ENCODE data around the gene COPZ1.
"Not testable (repeated sequence)": the region's sequence is repeated elsewhere in the genome, so short reads cannot be mapped to it uniquely, and the experiment has no call there.

Gene COPZ1

DNA sequence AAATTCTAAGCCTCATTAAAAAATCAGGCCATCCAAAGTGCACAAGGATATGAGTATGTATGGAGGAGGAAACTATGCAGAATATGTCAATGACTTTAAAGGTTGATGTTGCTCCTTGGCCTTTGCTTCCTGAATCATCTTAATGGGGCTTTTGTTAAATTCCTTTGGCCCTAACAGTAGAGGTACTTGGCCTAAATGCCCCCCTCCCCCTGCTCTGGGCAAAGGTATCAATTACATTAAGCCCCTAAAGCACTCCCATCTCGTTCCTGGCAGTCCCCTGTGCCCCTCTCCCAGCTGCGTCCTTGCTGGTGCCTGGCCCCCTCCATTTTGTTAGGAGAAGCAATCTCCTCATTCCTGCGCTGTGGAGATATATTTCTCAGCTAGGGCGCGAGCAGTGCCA, 4.8 kb downstream of the COPZ1 start:
- intact Hi-C loops (cut with DNase I), result loop anchor here (10.0 kb wide), 1 partner anchor 75 kb away; no protein-coding TSS in a partner anchor
- DNase-seq, result no peak

DNA sequence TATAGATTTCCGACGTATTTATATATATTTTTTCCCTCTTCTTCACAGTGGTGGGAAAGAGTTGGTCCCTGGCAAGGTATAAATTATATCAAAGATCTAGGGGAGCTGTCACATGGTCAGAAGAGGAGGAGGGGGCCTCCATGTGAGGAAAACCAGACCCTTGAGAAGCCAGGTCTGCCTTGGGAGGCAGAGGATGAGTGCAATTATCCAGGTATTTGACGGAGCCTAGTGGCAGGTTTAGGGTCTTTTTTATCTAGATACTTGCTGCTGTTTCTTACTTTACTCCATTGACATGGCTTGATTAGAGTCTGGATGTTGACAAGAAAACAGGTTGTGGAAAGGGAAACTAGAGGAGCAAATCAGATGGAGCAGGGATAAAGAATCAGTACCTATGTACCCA, 5.5 kb downstream of the COPZ1 start:
- no peak for DNase-seq
- intact Hi-C loops (cut with DNase I), result no loop called here

DNA sequence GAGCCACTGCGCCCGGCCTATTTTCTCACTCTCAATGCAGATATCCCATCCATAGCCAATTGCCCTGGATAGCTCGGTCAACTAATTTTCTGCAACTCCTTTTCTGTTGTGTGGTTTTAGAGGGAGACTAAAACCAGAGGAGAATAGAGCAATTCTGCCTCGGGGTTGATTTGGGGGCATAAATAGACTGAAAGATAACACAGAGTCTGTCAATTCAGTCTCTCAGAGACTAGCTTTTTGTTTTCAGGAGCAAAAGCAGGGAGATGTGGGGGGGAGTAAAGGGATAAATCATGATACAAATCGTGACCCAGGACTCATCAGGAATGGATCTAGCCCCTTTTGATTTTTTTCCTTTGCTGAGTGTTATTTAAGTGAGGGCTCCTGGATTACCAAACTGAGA, 6.5 kb downstream of the COPZ1 start:
- intact Hi-C loops (cut with DNase I), result no loop called here
- no peak for DNase-seq

DNA sequence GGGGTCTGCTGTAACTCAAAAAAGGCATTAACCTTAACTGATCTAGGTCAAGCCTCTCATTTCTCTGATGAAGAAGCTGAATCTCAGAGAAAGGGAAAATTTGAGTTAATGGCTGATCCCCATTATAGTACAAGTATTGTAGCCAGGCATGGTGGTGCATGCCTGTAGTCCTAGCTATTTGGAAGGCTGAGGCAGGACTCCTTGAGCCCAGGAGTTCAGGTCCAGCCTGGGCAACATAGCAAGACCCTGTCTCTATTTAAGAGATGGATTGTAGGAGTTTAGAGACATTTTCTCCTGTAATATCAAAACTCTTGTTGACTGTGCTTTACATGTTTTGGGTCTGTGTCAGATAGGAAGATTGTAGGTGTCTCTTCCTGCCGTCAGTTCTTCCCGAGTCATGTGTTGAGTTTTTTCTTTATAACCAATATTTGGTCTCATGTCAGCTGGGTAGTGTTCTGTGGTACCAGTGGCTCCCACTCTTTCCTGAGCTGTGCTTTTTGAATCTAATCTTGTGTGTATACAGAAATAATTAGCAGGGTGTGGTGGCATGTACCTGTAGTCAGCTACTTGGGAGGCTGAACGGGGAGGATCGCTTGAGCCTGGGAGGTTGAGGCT, 8.6 kb downstream of the COPZ1 start:
- intact Hi-C loops (cut with DNase I), result no loop called here
- no peak for DNase-seq

DNA sequence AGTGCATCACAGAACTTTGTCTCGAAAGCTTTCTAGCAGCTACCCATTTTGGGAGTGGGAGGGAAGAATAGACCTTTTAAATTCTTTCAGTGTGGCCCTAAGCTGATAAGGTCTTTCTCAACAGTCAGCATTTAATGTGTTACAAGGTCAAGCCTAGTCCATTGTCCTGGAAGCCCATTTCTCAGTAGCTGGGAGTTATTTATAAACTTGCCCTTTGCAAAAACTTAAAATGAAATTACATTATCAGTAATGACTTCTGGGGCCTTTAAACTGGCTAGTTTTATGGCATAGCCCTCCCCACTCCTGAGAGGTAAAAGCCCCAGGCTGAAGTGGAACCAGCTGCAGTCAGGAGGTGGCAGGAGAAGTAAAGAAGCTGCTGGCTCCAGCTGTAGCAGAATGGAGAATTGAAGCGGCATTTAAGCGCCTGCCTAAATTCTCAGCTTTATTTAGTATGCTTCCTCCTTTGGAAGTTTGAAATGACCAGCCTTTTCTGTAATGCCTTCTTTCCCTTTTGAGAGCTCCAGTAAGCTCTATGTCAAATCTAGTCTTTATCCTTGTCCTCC, 12.4 kb downstream of the COPZ1 start:
- peak in 1 of 10 donors; percentile 20 for DNase-seq
- intact Hi-C loops (cut with DNase I), result no loop called here

DNA sequence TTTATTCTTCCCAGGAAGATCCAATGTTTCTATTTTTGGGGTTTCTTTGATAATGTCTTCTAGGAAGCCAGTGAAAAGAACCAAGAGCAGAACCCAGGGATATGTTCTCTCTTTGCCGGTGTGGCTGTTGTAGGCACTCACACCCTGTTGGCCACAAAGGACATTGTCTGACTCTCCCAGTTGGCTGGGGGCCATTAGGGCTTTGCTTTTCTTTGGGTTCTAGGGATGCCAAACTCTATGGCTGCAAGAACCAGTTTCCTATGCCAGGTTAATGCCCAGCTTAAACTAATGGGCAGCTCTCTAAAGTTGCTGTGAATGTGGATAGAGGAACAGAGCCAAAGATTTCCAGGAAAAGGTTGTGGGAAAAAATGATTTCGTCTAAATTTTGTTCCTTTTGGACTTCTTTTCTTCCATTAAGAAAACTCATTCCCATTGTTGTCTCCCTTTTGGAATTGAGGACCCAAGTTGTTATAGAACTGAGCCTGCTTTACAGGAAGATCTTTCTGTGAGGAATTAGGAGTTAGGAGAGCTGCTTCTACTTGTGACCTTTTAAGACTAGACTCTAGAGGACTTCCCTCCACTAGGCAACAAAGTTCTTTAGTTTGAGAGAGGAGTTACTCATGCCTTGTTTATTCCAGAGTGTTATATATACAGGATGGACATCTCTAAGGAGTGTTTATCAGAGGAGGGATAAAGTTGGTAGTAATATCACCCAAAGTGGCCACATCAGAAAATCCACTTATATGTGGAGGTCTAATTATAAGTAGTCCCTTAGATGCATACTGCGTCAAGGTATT, 13.1 kb downstream of the COPZ1 start:
- intact Hi-C loops (cut with DNase I), result no loop called here
- DNase-seq, result peak in 1 of 10 donors; percentile 41

DNA sequence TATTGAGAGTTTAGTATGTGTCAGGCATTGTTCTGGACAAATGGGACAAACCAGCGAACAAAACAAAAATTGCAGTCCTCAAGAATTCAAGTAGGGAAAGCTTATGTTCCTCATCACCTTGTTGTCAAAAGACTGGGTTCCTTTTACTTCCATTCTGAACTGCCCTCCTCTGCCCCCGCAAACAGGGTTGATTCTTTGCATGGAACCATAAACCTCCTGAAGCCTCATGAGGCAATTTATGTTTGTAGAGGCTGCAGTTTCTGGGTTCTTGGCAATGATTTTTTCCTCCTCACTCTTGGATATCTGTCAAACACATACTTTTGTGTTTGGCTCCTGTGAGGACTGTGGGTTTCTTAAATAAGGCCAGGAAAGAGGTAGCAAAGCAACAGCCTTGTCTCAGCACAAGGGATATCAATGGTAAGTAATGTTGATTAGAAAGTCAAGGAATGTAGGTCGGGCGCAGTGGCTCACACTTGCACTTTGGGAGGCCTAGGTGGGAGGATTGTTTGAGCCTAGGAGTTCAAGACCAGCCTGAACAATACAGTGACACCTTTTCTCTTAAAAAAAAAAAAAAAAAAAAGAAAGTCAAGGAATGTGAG, 13.9 kb downstream of the COPZ1 start:
- no peak for DNase-seq
- intact Hi-C loops (cut with DNase I), result no loop called here

DNA sequence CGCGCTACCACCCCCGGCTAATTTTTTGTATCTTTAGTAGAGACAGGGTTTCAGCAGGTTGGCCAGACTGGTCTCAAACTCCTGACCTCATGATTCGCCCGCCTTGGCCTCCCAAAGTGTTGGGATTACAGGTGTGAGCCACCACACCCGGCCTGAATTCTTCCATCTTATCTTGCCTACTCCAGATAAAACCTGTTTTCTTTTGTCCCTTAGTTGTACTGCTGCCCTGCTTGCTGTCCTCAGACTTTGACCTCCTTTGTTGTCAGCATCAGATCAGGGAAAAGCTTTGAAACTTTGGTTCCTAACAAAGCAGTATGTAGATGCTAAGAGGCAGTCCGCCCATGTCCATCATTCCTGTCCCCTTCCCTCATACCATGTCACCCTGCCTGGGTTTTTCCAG, 15.9 kb downstream of the COPZ1 start:
- intact Hi-C loops (cut with DNase I), result no loop called here
- no peak for DNase-seq

DNA sequence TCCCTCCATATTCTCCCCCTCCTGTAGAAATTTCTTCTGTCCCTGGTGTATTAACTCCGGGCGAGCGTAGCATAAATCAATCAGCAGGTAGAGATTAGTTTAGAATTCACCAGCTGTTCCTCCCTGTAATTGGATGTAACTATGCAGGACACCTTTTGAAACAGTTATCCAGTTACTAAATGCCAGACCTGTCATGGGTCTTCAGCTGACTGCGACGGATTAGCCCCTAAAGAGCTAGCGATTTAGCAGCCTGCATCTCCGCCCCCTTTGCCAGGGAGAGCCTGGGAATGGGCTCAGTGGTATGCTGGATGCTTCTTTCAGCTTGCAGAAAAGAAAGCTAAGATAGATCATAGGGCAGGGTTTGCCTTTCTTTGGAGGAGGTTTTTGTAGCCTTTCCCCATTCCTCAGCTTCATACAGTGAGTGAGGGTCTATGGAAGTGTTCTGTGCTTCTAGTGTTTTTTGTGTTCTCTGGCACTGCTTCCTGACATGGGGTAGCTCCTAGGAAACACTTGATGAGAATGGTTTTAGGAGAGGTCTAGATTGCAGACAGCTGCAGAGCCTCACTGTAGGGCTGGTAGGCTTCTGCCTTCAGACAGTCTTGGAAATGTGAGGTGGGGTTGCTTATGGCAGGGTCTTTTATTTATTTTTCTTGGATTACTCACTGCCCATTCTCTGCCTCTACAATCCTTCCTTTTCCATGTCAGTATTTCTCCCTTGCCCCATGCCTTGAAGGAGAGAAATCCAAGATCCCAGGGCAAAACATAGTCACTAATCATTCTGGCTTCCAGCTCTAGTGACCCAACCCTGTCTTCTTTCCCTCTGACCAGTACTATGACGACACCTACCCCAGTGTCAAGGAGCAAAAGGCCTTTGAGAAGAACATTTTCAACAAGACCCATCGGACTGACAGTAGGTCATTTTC, 16.7 kb downstream of the COPZ1 start:
- intact Hi-C loops (cut with DNase I), result no loop called here
- DNase-seq, result no peak

DNA sequence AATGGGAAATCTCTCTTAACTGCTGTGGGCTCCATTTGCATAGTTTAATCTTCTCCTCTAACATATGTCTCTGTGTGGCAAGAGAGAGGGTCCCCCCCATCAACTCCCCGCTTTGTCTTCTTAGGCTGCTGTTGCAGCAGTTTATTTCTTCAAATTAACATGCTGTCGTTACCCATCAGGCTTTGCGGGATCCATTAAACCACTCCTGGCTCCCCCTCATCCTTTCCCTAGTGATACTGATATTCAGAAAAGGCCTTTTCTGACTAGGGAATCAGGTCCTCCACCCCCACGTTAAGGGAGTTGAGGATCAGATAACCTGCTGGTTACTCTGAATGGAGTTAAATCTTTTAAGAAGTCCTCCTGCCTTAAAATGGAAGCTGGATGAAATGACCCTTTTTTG, 24.1 kb downstream of the COPZ1 start:
- intact Hi-C loops (cut with DNase I), result no loop called here
- DNase-seq, result no peak

DNA sequence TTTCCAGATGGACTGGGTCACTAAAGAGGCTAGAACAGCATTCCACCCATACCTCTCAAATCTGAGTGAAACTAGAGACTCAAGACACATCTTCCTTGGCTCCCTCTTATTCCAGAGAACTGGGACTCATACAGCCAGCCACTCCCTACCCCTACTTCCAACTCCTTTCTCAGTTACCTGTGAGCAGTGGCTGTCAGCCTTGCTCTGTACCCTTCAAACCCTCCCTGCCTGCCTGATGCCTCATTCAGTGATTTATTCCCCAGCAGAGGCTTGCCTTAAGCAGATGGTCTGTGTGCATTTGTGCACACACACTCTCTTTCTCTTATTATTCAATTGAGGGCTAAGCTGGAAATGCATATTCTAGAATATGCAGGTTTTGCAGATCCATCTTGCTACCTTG, 24.7 kb downstream of the COPZ1 start:
- intact Hi-C loops (cut with DNase I), result no loop called here
- DNase-seq, result no peak

DNA sequence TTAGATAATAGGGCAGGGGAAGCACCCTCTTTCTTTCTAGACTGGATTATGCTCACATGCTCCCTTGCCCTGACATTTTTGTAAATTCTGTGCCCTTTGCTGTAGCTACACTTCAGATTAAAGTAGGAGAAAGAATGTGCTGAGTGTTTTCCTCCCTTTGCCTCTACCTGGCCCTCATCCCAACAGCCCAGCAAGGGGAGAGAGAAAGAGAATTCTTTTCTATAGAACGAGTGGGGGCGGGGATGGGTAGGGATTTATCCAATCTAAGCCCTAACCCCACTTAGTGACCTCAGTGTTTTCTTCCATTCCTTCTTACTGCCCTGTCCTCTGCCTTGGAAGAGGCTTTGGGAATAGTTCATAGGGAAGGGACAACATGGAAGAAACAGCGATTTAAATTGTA, 25.8 kb downstream of the COPZ1 start:
- no peak for DNase-seq
- intact Hi-C loops (cut with DNase I), result no loop called here

DNA sequence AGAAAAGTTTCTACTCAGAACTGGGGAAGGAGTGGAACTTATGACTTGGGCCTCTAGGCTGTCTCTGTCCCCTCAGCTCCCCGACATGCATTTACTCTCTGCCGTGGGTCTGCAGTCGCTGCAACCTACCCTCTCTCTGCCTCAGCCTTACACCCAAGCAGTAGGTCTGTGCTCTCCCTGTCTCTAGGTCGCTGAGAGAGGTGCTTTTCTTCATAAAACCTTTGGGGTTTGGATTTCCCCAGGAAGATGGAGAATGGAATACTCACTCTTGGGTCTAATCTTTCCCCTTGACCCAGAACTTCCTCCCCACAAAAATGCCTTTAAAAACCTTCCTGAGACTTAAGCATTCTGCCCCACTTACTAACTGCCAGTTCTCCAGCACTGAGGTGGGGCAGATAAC, 26.4 kb downstream of the COPZ1 start:
- no peak for DNase-seq
- intact Hi-C loops (cut with DNase I), result no loop called here

DNA sequence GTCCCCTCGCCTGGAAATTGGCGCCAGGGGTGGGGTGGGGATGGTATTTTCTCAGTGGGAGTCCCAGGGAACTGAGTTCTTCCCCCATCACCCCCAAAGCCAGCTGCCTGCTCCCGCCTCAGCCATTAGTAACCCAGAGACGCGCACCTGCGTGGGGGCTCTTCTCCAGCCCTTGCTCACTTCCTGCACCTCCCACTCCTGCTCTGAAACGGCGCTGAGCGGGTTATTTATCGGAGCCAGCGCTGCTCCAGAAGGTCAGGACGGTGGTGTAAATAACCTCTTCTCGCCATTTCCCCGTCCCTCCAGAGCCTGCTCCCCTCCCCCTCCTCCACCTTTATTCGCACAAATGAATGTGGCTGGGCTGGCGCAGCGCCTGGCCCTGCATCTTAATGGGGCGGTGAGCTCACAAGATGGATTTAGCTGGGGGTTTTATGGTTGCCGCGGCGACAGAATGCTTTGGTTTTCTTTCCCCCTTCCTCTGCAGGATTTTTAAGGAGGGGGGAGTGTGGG, 27.1 kb downstream of the COPZ1 start:
- DNase-seq, result peak; percentile 57 to 94 (median 71)
- intact Hi-C loops (cut with DNase I), result no loop called here

DNA sequence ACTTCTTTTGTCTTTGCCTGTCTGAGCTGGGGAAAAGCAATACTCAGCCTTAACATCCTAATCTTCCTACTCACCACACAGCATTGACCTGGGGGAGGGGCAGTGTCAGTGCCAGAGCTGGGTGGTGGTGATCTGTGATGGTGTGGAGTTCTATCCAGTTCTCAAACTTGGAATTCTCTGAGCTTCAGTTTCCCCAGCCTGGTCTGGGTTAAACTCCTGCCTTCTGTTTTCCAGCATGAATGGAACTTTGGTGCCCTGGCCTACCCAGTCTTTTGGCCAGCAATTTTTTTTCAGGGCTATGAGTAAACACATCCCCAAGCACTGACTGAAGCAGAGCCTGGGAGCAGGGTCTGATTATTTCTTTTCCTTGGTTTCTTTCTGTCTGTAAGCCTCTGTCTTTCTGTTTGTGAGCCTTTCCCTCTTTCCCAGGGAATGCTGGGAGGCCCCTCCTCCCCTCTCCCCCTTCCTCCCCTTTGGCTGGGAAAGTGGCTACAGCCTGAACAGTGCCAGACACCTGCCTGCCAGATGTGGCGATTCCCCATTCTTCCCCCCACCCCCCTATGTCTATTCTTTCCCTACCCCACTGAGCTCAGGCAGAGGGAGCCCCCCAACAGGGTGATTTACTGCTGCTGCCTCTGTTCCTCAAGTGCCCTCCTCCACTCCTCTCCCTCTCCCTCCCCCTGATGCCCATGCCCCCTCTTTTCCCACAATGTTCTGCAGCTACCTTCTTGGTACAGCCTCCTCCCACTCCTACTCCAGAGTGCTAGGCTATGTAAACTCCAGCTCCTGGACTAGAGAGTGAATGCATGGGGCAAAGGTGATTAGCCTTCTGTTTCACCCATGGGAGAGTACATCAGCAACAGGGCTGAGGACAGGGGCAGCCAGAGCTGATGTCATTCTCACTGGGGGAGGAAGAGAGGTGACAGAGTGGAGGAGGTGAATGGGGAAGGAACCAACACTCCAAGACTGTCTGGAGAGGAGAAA, 28.3 kb downstream of the COPZ1 start:
- DNase-seq, result peak in 8 of 10 donors; percentile 48 to 88 (median 57)
- intact Hi-C loops (cut with DNase I), result no loop called here

DNA sequence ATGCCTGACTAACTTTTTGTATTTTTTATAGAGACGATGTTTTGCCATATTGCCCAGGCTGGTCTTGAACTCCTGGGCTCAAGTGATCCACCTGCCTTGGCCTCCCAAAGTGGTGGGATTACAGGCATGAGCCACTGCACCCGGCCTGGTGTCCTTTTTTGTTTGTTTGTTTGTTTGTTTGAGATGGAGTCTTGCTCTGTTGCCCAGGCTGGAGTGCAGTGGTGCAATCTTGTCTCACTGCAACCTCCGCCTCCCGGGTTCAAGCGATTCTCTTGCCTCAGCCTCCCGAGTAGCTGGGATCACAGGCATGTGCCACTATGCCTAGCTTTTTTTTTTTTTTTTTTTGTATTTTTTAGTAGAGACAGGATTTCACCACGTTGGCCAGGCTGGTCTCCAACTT, 29.3 kb downstream of the COPZ1 start:
- DNase-seq; intact Hi-C loops (cut with DNase I): not testable (repeated sequence)

DNA sequence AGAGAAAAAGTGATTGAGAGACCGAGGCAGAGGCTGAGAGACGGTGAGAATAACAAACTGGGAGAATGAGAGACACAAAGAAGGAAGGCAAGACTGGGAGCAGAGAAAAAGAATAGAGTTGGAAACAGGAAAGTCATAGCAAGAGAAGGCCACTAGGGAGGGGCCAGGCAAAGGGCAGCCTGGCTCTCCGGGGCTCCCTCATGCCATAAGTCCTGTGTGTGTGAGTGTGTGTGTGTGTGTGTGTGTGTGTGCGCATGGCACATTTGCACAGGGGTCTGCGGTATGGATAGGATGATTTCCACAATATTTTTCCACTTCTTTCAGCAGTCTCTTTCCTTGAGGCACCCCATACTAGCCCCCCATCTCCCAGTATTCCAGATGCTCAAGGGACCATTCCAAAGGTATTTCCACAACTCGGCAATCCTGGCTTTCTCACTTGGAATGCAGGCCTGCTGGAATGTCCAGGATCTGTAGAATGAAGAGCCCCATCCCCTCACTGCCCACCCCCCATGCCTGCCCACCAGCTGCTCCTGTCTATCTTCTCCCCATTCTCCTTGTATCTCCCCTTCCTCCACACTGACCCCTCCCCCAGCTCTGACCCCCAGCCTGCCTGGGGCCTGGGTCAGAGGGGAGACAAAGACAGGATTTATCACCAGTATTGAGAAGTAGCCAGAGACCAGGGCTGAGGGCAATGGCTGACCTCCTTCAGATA, 30.3 kb downstream of the COPZ1 start:
- DNase-seq, result no peak

DNA sequence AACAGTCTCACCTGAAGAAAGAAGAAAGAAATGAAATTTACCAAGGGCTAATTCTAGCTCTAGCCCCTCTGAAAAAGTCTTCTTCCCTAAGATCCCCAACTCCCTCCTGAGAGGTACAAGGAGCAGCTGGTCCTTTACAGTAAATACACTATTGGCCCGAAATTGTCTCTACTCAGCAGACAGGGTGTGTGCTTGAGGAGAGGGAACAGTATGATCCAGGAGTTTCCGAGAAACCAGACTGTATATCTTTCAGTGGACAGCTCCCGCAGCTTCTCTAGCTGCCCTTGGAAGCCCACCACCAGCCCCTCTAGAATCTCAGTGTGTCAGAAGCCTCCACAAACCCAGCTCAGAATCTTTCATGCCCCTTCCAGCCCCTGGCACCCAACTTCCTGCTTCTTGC, 31.3 kb downstream of the COPZ1 start:
- intact Hi-C loops (cut with DNase I), result no loop called here
- DNase-seq, result no peak

More for the DNA sequence above, 30.3 kb downstream of the COPZ1 start:
- intact Hi-C loops (cut with DNase I), result no loop called here

Measured in posterior cingulate gyrus (tissue), 11 donors.